Lung (tissue), 12 donors: ENCODE data around the gene CREB5. TPM values are rescaled to one million over a fixed set of nuclear protein-coding genes. Genes with fewer than 3 reads are reported as not detected.
"Not testable (repeated sequence)": the region's sequence is repeated elsewhere in the genome, so short reads cannot be mapped to it uniquely, and the experiment has no call there.

Source experiments
- ATAC-seq: fragments of 200-7000 bp; cut with Tn5 transposase; one replicate; pipeline ENCODE4 v1.9.1; 2020; ENCODE audit warnings: moderate number of reproducible peaks; ENCODE audit not compliant: insufficient read depth, low FRiP score
- DNase-seq, 3 donors: peaks; one replicate each; pipeline ENCODE4 v3.0.0-alpha.2; 2013 to 2017
- H3K27ac ChIP-seq, 2 donors: one replicate each; pipeline ENCODE4 v1.5.1; 2013; ENCODE audit warnings: mild to moderate bottlenecking in 2 of 2, moderate library complexity in 2 of 2, control low read depth in 1 of 2, inconsistent platforms in 1 of 2, low read depth in 1 of 2, low read length in 1 of 2
- H3K27me3 ChIP-seq, 3 donors: one replicate each; pipeline ENCODE4 v1.5.1; 2013; ENCODE audit warnings: low read length in 2 of 3; ENCODE audit not compliant: control insufficient read depth in 3 of 3, insufficient read depth in 3 of 3
- H3K36me3 ChIP-seq, 4 donors: one replicate each; pipeline ENCODE4 v1.5.1; 2013; ENCODE audit warnings: low read length in 4 of 4, mild to moderate bottlenecking in 1 of 4, moderate library complexity in 1 of 4; ENCODE audit not compliant: control insufficient read depth in 4 of 4, insufficient read depth in 4 of 4
- H3K4me1 ChIP-seq, 5 donors: one replicate each; pipeline ENCODE4 v1.5.1; 2013; ENCODE audit warnings: low read length in 5 of 5, mild to moderate bottlenecking in 2 of 5, moderate library complexity in 1 of 5; ENCODE audit not compliant: control insufficient read depth in 5 of 5, insufficient read depth in 5 of 5
- H3K4me3 ChIP-seq: one replicate; pipeline ENCODE4 v1.5.1; 2013; ENCODE audit warnings: mild to moderate bottlenecking, control low read depth, moderate library complexity
- H3K9ac ChIP-seq, 2 donors: one replicate each; pipeline ENCODE4 v1.5.1; 2013; ENCODE audit warnings: low read length in 2 of 2, control low read depth in 1 of 2; ENCODE audit not compliant: insufficient read depth in 1 of 2
- H3K9me3 ChIP-seq, 4 donors: one replicate each; pipeline ENCODE4 v1.5.1; 2013; ENCODE audit warnings: low read length in 3 of 4, mild to moderate bottlenecking in 1 of 4, moderate library complexity in 1 of 4; ENCODE audit not compliant: control insufficient read depth in 4 of 4, insufficient read depth in 3 of 4
- CTCF ChIP-seq: IDR thresholded peaks from 2 replicates; pipeline ENCODE4 v1.5.1; 2012; ENCODE audit warnings: mild to moderate bottlenecking; ENCODE audit errors: control extremely low read depth, extremely low read depth
- WGBS, 2 donors: extraction: QIAGEN DNeasy Blood & Tissue Kit; methylation state at CpG; one replicate each; pipeline ENCODE4 v1.1.7; 2013; 5-methylcytosine and 5-hydroxymethylcytosine counted together
- polyA plus RNA-seq, 2 donors: library from polyadenylated mRNA; stranded (reverse); fragments of 200-250 nt; gene quantifications; one replicate each; pipeline ENCODE4 v1.2.1, GENCODE V29; 2013
- total RNA-seq, 2 donors: library from RNA; depleted of rRNA in 1 of 2; stranded (reverse); fragments of >200 nt in 1 of 2; gene quantifications; one replicate each; pipeline ENCODE4 v1.2.1, GENCODE V29; 2014 to 2021
- donor health status: control.
- donor health status: control.
- donor health status: Bipolar disorder and iron deficiency.
- donor health status: healthy.
- donor health status: DM: yes; HTN: yes; CAD: no.

The CREB5 gene
- total and polyA plus RNA-seq, 4 donors = 2.7 to 23.1 (median 9.6) TPM

- Histone ChIP-seq H3K9ac (no peak overlapping the region), H3K9me3 (no peaks in the 10 kb centered on the region), H3K4me3 (no peak overlapping the region), H3K27me3 (no peaks in the 10 kb centered on the region), H3K27ac (no peak overlapping the region), H3K36me3 (no peaks in the 10 kb centered on the region), H3K4me1 (no peaks in the 10 kb centered on the region)
- DNase-seq (no peak), ATAC-seq (no peak)
- TF ChIP-seq CTCF = no peak
- 60 to 90% methylated on average over 2 of the region's 2 CpGs for WGBS, 2 donors
These were observed 185.0 kb downstream of the CREB5 start for GRCh38 chr7:28597284-28597683.

- not testable (repeated sequence) for ATAC-seq, H3K9ac ChIP-seq, H3K27ac ChIP-seq, DNase-seq, H3K4me1 ChIP-seq, H3K36me3 ChIP-seq, H3K27me3 ChIP-seq, H3K4me3 ChIP-seq, H3K9me3 ChIP-seq
- WGBS, 2 donors = 83 to 87% methylated on average over 5 of the region's 5 CpGs
These were observed 185.7 kb downstream of the CREB5 start for GRCh38 chr7:28598037-28598436.

GRCh38 chr7:28598586-28598985, 186.3 kb downstream of the CREB5 start:
- ATAC-seq = no peak
- TF ChIP-seq CTCF = no peak
- 95 to 96% methylated on average over 3 of the region's 3 CpGs for WGBS, 2 donors

GRCh38 chr7:28599411-28599810, 187.1 kb downstream of the CREB5 start:
- Histone ChIP-seq H3K4me1 (no peaks in the 10 kb centered on the region), H3K27ac (no peak overlapping the region), H3K9ac (no peak overlapping the region), H3K27me3 (no peaks in the 10 kb centered on the region), H3K4me3 (no peak overlapping the region), H3K9me3 (no peaks in the 10 kb centered on the region), H3K36me3 (no peaks in the 10 kb centered on the region)
- TF ChIP-seq CTCF = no peak
- WGBS, 2 donors = 93 to 94% methylated on average over 5 of the region's 5 CpGs
- ATAC-seq = no peak
- no peak for DNase-seq

More at GRCh38 chr7:28598586-28598985, 186.3 kb downstream of the CREB5 start:
- Histone ChIP-seq H3K9me3 (no peaks in the 10 kb centered on the region), H3K4me1 (no peaks in the 10 kb centered on the region), H3K27ac (no peak overlapping the region), H3K9ac (no peak overlapping the region), H3K27me3 (no peaks in the 10 kb centered on the region), H3K4me3 (no peak overlapping the region), H3K36me3 (no peaks in the 10 kb centered on the region)
- no peak for DNase-seq
